DMS153 (cell line): ENCODE results near the gene ZNF385C.

Experiments
- DNase-seq: peaks from one replicate; lab custom pipeline; 2025; lab: John Stamatoyannopoulos, UW

ZNF385C gene

DNA sequence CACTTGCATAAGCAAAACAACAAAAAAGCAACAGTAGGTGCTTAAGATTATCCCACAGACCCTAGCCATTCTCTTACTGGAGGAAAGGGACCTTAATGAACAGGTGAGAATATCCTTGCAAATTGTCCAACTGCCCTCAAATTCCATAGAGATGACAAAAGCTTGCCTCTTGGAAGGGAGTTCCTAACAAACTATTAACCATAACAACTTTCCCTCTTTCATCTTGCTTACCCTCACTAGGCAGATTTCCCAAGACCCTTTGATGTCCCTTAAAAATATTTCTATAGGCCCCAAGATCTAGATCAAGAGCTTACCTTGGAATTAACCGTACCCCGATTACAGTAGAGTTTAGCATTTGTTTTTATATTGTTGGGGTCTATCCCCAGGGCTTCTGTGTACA, 109.9 kb downstream of the ZNF385C start:
- no peak for DNase-seq

DNA sequence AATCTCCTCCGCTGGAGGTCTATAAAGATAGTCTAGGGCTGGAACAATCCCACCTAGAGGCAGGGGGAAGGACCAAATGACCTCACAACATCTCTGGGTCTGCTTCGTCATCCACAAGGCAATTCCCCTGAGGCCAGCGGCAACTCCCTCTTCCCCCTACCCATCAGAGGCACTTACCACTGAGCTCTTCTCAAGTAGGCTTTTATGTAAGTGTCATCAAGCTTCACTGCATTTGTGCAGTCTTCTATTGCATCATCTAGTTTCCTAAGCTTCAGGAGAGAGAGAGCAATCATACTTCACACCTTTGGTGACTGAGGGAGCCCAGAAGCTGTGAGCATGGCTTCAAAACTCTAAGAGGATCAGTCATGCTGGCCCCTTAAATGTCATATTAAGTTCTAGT, 110.6 kb downstream of the ZNF385C start:
- no peak for DNase-seq

GRCh38 chr17:41986634-41987033, 111.6 kb downstream of the ZNF385C start:
- no peak for DNase-seq

DNA sequence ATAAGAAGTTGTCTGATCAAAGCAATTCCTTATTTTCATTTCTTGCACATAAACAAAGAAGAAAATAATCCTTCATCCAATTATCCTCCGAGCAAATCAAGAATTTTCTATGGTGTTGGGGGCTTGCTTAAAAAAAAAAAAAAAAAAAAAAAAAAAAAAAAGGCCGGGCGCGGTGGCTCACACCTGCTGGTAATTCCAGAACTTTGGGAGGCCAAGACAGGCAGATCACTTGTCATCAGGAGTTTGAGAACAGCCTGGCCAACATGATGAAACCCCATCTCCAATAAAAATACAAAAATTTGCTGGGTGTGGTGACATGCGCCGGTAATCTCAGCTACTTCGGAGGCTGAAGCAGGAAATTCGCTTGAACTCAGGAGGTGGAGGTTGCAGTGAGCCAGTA, 112.4 kb downstream of the ZNF385C start:
- no peak for DNase-seq

DNA sequence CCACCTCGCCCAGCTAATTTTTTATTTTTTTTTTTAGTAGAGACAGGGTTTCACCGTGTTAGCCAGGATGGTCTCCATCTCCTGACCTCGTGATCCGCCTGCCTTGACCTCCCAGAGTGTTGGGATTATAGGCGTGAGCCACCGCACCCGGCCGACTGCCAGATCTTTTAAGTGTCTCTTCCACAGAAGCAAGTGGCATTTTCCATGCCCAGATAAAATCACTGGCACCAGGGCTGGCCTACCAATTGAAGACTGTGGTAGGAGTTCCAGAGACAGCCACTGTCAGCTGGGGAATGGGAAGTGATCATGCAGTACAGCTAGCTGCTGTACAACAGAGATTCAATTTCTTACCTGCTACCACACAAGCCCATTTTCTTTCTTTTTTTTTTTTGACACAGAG, 113.8 kb downstream of the ZNF385C start:
- DNase-seq, result no peak

DNA sequence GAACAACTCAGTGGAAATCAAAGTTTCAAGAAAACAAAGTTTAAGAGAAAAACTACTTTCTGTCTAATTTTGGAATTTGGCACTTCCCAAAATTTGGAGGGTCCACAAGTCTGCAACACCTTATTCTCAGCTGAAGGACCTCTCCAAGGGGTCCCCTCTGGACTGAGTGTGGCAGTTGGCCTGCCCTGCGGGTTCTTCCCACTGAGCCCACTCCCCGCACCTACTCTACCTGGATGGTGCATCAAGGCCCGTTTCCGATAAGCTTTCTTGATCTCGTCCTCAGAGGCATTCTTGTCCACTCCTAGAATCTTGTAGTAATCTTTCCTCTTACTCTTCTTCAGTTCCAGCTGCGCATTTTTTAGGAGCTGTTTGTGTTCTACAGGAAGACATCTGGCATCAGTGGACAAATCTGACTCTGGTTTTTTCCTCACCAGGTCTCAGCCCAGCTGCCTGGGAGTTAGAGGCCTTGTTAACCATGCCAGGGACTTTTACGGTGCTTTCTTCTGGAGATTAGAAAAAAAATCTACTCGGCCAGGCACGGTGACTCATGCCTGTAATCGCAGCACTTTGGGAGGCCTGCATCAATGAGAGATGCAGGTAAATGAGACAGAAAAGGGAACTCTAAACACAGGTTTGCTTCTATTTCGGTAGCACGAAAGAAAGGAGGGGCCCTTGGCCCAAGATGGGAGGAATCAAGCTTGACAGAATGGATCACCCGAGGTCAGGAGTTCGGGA, 116.1 kb downstream of the ZNF385C start:
- DNase-seq, result no peak

DNA sequence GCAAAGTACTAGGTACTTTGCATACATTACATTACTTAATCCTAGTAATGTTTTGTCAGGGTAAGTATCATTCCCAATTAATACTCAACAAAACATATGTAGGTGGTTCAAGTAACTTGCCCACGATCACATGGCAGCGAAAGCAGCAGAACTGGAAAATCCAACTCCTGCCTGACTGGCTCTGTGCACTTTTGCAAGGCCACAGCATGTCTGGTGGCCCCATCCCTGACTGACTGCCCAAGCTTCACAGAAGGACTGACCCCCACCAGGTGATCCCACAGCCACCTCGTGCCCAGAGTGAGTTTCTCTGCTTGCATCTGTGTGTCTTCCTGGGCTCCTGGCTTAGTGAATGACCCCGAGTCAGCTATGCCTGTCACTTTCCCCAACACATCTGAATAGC, 120.3 kb downstream of the ZNF385C start:
- no peak for DNase-seq

- no peak for DNase-seq
Measured at GRCh38 chr17:41976142-41976768, 122.0 kb downstream of the ZNF385C start.
